Astrocyte of the hippocampus (primary cell): Measurements from ENCODE around the gene C19orf33.

Source experiments
- DNase-seq: peaks from one replicate; pipeline ENCODE4 v3.0.0; 2011; ENCODE audit warnings: low read depth, low spot score

The C19orf33 gene

DNA sequence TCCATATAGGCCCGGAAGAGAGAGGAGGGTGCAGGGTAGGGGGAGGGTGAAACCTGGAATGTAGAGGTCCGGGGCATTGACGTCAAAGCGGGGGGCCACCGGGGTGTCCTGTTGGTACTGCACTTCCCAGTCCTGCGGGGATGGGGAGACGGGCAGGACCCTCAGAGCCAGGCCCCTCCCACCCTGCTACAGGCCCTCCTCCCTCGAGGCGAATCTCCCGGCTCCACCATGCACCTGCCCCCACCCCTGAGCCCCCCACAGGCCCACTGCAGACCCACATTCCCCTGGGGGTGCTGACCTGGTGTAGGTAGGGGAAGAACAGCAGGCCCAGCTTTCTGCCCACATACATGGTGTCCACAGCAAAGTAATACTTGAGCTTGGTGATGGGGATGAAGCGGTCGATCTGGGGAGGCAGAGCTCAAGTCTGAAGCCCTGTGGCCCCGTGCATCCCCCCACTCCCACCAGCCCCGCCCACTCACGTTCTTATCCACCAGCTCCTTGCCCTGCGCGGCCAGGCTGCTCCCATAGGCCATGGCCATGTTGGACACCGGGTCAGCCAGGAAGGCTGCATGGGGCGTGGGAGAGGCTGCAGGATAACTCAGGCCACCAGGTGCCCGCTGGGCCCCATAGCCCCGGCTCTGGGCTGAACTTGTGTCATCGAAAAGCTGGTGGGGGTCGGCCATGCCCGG, 5.0 kb downstream of the C19orf33 start:
- no peak for DNase-seq

DNA sequence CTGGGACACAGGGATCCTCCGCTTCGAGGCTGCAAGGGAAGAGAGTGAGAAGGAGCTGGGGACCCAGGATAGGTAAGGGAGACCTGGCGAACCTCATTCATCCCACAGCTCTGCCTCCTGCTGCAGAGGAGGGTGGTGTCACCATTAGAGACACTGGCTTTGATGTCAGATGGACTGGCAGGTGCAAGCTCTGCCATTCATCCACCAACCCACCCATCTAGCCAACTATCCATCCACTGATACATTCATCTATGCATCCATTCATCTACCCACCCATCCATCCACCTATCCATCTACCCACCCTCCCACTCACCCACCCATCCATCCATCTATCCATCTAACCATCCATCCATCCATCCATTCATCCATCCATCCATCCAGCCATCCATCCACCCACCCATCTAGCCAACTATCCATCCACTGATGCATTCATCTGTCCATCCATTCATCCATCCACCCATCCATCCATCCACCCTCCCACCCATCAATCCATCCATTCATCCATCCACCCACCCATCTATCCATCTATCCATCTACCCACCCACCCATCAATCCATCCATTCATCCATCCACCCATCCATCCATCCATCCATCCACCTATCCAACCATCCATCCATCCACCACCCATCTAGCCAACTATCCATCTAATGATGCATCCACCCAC, 5.7 kb downstream of the C19orf33 start:
- no peak for DNase-seq

DNA sequence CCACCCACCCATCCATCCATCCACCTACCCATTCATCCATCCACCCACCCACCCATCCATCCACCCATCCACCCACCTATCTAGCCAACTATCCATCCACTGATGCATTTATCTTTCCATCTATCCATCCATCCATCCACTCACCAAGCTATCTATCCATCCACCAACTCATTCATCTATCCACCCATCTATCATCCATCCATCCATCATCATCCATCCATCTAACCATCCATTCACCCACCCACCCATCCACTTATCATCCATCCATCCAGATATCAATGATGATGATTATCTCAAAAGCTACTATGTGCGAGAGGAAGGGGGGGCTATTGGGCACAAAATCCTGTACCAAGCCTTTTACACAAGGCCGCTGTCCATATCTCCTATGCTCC, 6.2 kb downstream of the C19orf33 start:
- DNase-seq: no peak

DNA sequence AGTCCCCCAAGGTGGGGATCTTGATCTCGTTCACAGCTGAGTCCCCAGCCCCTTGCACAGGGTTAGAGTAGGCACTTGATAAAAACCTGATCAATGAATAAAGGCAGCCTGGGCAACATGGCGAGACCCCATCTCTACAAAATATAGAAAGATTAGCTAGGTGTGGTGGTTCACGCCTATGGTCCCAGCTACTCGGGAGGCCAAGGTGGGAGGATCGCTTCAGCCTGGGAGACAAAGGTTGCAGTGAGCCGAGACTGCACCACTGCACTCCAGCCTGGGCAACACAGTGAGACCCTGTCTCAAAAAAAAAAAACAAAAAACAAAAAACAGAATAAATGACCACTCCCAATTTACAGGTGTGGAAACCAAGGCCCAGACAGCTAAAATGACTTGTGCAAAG, 6.9 kb downstream of the C19orf33 start:
- DNase-seq: no peak

DNA sequence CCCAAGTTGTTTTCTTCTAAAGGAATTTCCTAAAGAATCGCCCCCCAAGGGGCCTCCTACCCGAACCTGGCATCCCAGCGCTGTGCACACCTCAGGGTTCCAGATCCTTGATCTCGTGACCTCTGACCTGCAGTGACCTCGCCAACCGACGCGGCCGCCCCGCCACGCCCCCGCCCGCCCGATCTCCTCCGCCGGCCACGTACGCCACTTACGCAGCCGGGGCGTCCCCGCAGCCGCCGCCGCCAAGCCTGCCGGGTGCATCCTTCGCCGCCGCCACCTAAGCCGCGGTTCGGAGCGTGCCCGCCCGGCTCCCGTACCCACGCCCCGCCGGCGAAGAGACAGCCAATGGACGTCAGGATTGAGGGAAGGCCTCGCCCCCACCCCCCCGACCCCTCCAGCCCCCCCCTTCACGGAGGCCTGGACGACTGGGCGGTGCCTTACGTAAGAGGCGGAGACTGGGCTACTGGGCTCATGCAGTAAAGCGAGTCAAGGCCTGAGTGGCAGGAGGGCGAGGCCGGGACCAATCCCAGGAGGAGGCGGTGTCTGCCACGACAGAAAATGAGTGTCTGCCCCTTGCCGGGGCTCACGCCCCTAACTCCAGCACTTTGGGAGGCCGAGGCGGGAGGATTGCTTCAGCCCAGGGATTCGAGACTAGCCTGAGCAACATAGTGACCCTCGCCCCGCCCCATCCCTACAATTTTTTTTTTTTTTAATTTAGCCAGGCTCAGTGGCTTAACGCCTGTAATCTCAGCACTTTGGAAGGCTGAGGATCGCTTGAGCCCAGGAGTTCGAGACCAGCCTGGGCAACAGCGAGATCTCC, 11.8 kb downstream of the C19orf33 start, which contains the start of gene YIF1B:
TSS of gene YIF1B (minus strand) at position 291 of the 820 bp plus-strand sequence. CDS start at position 261, 30 bp downstream.
- peak; percentile 98 for DNase-seq

DNA sequence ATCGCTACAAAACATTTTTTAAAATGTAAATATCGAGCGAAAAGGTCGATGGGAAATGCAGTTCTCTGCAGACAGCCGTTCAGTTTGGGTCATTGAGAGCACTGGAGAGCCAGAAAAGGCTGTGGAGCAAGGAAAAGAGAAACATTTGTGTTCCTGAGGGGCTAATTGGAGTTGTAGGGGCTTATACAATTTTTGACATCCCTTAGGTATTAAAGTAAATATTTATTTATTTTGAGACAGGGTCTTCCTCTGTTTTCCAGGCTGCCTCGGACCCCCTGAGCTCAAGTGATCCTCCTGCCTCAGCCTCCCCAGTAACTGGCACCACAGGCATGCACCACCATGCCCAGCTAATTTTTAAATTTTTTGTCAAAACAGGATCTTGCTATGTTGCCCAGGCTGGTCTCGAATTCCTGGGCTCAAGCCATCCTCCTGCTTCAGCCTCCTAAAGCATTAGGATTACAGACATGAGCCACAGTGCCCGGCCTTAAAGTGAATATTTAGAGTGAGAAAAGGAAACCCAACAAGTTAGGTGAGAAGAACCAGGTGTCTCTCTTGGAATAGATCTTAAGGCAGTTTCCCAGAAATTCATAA, 12.5 kb downstream of the C19orf33 start:
- no peak for DNase-seq

DNA sequence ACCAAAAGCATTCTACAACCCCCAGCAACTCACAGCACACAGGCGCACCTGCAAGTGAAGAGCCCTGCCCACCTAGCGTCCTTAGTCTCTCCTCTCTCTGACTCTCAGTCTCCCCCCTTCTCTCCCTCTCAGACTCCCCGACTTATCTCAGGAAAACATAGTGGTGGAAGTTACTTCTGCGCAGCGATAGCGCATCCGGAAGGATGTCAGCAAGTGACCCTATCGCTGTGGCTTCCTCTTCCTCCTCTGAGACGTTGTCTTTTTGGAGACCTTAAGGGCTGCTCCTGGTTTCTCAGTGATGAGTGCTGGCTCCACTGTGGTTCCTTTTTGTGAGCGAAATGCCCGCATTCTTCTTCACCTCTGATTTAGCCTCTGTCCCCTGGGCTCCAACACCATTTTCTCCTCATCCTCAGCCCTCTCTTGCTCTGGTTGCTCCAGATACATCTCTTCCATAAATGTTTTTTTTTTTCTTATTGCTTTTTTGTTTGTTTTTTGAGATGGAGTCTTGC, 13.1 kb downstream of the C19orf33 start:
- DNase-seq: no peak

DNA sequence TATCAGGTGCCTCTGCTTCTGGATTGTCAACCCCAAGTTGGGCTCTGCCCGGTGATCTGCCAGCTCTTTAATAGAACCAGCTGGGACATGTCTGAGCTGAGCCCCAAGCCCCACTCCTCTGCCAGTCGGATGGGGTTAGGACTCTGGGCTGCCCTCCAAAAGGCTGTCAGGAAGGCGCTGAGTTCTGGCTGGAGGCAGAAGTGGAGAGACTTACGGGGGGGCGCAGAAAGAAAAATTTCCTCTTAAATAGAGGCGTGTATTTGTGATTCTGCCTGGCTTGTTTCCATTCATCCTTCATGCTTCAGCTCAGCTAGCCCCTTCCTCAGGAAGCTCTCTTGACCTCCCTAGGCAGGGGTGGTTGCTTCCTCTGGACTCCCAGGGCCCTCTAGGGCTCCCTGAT, 14.6 kb downstream of the C19orf33 start:
- DNase-seq: peak; percentile 47

DNA sequence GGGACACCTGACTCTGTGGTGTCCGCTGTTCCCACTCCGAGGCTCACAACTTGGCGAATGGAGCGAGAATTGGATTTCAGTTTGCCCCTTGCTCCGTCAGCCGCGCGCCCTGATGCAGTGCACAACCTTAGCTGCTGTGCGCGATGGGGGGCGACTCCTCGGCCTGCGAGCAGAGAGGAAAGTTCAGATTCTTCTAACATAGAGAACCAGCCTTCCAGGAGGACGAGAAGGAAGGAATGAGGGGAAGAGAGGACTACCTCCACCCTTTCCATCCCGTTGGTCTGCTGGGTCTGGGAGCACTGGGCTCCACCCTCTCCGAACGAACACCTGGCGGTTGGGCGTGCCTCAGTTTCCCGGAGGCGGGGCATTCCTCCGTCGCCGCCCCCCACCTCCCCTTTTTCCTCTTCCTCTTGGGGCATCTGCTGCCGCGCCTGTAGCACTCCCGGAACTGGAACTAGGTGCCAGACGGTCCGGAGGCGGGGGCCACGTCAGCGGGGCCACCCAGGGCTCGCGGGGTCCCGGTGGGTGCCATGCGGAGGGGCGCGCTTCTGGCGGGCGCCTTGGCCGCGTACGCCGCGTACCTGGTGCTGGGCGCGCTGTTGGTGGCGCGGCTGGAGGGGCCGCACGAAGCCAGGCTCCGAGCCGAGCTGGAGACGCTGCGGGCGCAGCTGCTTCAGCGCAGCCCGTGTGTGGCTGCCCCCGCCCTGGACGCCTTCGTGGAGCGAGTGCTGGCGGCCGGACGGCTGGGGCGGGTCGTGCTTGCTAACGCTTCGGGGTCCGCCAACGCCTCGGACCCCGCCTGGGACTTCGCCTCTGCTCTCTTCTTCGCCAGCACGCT, 15.6 kb downstream of the C19orf33 start, which contains the start of gene KCNK6:
TSS of gene KCNK6 (plus strand) at position 425 of the 838 bp plus-strand sequence. CDS start at position 531, 106 bp downstream.
- DNase-seq: peak; percentile 60

DNA sequence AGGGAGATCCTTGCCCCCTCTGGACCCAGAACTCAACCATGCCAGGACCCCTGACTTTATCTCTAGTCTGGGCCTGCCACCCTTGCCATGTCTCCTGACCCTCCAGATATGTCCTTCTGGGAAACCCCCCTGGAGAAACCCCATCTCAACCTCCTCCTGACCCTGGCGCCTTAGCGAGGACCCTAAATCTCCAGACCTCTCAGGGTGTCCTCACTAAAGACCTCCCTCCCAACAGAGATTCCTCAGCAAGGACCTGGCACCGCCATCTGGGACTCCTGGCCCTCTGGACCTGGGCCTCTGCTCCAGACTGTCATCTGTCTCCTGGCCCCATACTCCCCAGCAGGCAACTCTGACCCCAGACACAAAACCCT, 16.9 kb downstream of the C19orf33 start:
- no peak for DNase-seq

DNA sequence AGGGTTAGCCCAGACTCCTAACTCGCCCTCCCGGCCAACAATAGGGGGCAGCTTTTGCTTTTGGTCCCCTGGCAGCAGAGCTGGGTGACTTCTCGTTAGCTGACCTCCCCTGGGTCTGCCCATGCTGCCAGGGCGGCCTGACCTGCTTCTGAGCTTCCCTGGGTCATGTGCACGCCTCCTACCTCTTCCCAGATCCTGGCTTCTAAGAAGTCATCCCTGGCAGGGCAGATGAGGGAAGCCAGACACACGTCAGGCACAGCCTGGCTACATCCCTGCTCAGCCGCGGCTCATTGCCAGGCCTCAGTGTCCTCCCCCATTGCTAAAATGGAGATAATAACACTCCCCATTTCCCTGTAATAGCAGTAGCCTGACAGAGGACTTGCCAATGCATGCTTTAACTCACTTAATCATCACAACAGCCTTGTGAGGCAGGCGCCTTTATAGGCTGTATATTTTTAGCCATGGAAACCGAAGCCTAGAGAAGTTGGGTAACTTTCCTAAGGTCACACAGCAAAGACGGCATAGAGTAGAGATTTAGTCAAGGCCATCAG, 17.7 kb downstream of the C19orf33 start:
- no peak for DNase-seq

DNA sequence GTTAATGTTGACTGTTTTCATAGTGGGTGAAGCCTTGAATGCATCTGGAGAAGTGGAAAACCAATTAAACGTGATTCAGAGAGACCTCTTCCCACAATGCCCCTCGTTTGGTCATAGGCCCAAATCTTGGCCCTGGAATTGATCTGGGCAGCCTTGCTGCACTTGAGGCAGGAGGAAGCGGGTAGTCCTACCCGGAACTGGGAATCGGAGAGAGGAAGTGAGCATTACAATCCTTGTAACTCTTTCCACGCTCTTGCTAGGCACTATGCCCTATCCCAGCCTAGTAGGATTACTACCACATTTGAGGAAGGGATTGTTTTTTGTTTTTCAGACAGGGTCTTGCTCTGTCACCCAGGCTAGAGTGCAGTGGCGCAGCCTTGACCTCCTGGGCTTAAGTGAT, 19.2 kb downstream of the C19orf33 start:
- DNase-seq: no peak

DNA sequence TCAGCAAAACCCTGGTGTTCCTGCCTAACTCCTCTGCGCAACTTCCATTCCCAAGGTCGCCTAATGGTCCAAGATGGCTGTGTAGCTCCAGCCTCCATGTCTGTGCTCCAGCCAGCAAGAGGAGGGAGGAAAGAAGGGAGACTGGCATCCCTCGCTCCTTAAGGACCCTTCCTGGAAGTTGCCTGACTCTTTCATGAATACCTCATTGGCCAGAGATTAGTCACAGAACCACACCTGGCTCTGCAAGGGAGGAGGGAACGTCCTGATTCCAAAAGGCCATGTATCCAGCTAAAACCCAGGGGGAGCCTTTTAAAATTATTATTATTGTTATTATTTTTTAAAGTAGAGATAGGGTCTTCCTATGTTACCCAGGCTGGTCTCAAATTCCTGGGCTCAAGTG, 20.4 kb downstream of the C19orf33 start:
- DNase-seq: no peak

DNA sequence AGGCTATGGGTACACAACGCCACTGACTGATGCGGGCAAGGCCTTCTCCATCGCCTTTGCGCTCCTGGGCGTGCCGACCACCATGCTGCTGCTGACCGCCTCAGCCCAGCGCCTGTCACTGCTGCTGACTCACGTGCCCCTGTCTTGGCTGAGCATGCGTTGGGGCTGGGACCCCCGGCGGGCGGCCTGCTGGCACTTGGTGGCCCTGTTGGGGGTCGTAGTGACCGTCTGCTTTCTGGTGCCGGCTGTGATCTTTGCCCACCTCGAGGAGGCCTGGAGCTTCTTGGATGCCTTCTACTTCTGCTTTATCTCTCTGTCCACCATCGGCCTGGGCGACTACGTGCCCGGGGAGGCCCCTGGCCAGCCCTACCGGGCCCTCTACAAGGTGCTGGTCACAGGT, 22.5 kb downstream of the C19orf33 start:
- DNase-seq: no peak

DNA sequence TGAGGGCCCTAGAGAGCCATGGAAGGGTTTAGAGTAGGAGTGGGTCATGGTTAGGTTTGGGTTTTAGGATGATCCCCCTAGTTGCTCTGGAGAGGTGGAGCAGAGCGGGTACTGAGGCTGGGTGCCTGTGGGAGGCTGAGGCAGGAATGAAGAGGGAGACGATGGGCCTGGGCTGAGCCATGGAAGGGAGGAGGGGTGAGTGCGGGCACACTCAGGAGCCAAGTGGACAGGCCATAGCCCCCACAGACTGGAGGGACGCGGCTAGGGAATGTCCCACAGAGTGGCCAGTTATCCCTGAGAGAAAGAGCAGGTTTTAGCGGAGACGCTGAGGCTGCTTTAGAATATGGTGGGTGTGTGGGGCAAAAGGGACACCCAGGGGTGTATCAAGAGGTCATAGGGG, 25.6 kb downstream of the C19orf33 start:
- no peak for DNase-seq

DNA sequence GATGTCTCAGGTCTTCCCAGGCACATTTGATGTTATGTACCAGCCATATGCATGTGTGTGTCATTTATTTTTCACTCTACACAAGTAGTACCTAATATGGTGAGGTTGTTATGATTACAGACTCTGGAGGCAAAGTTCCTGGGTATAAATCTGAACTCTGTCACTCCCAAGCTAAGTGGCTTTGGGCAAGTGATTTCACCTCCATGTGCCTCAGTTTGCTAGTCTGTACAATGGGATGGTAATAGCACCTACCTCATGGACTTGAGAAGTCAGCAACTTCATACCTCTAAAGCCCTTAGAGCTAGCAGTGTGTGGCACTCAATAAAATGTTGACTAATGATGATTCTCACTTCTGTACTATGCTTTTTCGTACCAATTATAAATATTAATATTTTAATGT, 27.7 kb downstream of the C19orf33 start:
- no peak for DNase-seq

DNA sequence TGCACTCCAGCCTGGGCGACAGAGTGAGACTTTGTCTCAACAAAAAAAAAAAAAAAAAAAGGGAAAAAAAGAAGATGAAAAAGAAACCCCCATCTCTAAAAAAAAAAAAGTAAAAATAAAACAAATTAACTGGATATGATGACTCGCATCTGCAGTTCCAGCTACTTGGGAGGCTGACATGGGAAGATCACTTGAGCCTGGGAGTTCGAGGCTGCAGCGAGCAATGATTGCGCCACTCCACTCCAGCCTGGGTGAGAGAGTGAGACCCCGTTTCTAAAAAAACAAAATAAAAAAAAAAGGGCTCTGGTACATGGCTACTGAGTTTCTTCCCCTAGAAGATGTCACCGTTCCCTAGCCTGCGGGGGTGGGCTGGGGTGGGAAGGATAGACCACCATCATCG, 29.2 kb downstream of the C19orf33 start:
- DNase-seq: no peak

DNA sequence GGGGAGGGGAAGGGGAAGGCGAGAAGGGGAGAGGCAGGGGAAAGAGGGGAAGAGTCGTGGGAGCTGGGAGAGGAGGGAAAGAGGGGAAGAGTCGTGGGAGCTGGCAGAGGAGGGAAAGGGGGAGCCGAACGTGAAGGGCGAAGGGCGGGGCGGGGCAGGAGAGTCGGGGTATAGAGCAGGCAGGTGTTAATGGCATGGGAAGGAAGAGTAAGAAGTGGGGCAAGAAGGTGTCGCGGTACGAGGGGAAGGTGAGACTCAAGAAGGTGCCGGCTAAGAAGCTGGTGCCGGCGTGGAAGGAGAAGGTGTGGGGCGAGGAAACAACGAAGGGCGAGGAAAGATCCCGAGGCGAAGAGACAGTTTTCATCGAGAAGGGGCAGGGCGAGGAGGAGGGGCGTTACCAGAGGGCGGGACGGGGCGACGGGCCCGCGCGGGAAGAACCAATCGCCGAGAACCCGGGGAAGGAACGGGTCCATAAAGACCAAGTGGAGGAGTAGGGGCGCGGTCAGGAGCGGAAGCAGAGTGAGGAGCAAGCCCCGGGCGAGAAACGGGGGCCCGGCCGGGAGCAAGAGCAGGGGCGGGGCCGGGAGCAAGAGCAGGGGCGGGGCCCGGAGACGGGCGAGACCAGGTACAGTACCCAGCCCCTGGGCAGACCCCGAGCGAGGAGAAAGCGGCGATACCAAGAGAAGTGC, 32.0 kb downstream of the C19orf33 start:
- DNase-seq: peak; percentile 98

DNA sequence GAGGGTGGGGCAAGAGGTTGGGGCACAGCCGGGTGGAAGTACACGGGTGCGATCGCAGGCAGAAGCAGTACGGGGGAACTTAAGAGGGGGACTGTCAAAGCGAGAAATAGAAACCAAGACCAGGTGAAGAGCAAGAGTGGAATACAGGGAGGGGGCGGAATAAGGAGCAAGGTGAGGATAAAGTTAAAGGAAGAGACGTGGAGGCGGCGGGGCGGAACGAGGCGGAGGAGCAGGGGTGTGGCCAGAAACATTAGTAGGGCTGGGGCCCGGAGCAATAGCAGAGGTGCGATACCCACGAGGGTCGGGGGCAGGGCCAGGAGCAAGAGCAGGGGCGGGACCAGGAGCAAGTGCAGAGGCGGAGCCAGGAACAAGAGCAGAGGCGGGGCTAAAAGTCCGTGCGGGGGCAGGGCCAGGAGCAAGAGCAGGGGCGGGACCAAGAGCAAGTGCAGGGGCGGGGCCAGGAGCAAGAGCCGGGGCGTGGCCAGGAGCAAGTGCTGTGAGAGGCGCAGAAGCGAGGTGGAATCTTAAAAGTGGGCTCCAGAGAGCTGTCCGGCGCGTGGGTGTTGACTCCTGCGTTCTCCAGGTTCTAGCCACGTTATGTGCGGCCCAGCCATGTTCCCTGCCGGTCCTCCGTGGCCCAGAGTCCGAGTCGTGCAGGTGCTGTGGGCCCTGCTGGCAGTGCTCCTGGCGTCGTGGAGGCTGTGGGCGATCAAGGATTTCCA, 32.7 kb downstream of the C19orf33 start:
- DNase-seq: peak; percentile 96

DNA sequence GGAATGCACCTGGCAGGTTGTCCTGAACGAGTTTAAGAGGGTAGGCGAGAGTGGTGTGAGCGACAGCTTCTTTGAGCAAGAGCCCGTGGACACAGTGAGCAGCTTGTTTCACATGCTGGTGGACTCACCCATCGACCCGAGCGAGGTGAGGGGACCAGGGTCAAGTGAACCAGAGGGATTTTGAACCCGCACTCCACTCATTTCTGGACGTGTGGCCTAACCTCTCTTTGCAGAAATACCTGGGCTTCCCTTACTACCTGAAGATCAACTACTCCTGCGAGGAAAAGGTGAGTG, 33.3 kb downstream of the C19orf33 start:
- DNase-seq: no peak
